ENCODE results near the gene DHX8. TPM values are rescaled to one million over a fixed set of nuclear protein-coding genes. Genes with fewer than 3 reads are reported as not detected.

DHX8 gene
- polyA plus RNA-seq, 1 of the 3 experiments (the other 2 are of a cell fraction), result 31.3 TPM

GRCh38 chr17:43464046-43464445, 19.7 kb upstream of the DHX8 start:
- no peak overlapping the region for H3K9ac ChIP-seq
- DNase-seq, result no peak
- H3K9me2 ChIP-seq, result no peaks in the 10 kb centered on the region
- no peak overlapping the region for H3K4me3 ChIP-seq (ENCODE audit: low read depth in 2 of 2, low read length in 1 of 2)
- H3K4me2 ChIP-seq, result no peak overlapping the region
- H3K27ac ChIP-seq (ENCODE audit: low read depth in 2 of 2, low read length in 1 of 2), result no peak overlapping the region
- H2AFZ ChIP-seq (ENCODE audit: low read depth), result no peak overlapping the region
- no peak for TF ChIP-seq IRF3 (IDR thresholded peaks at IDR 0.05; ENCODE audit: low read depth, low read length)
- TF ChIP-seq TAF1 (IDR thresholded peaks at IDR 0.05; ENCODE audit: borderline replicate concordance, low read depth, low read length), result no peak
- no peak for TF ChIP-seq TCF12 (IDR thresholded peaks at IDR 0.05)
- TF ChIP-seq REST (IDR thresholded peaks at IDR 0.05; ENCODE audit: low read depth, low read length), result no peak
- TF ChIP-seq FOSL2 (IDR thresholded peaks at IDR 0.05; ENCODE audit: borderline replicate concordance, low read depth), result no peak
- TF ChIP-seq SIN3A (IDR thresholded peaks at IDR 0.05; ENCODE audit: borderline replicate concordance, low read depth, low read length), result no peak
- TF ChIP-seq, protein P1, sequence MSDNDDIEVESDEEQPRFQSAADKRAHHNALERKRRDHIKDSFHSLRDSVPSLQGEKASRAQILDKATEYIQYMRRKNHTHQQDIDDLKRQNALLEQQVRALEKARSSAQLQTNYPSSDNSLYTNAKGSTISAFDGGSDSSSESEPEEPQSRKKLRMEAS (IDR thresholded peaks at IDR 0.05; ENCODE audit: low read depth), result no peak
- no peak for TF ChIP-seq EP300 (IDR thresholded peaks at IDR 0.05; ENCODE audit: borderline replicate concordance in 1 of 2, low read depth in 1 of 2, low read length in 1 of 2)
- TF ChIP-seq, protein P2, sequence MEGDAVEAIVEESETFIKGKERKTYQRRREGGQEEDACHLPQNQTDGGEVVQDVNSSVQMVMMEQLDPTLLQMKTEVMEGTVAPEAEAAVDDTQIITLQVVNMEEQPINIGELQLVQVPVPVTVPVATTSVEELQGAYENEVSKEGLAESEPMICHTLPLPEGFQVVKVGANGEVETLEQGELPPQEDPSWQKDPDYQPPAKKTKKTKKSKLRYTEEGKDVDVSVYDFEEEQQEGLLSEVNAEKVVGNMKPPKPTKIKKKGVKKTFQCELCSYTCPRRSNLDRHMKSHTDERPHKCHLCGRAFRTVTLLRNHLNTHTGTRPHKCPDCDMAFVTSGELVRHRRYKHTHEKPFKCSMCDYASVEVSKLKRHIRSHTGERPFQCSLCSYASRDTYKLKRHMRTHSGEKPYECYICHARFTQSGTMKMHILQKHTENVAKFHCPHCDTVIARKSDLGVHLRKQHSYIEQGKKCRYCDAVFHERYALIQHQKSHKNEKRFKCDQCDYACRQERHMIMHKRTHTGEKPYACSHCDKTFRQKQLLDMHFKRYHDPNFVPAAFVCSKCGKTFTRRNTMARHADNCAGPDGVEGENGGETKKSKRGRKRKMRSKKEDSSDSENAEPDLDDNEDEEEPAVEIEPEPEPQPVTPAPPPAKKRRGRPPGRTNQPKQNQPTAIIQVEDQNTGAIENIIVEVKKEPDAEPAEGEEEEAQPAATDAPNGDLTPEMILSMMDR (IDR thresholded peaks at IDR 0.05), result no peak
- no peak for TF ChIP-seq NFIC (IDR thresholded peaks at IDR 0.05; ENCODE audit: borderline replicate concordance)
- TF ChIP-seq NRF1 (IDR thresholded peaks at IDR 0.05; ENCODE audit: low read depth, low read length), result no peak
- TF ChIP-seq MEF2A (IDR thresholded peaks at IDR 0.05; ENCODE audit: borderline replicate concordance, low read depth), result no peak
- TF ChIP-seq GABPA (IDR thresholded peaks at IDR 0.05; ENCODE audit: low read depth), result no peak
- TF ChIP-seq RCOR1 (IDR thresholded peaks at IDR 0.05; ENCODE audit: low read length), result no peak
- TF ChIP-seq USF2 (IDR thresholded peaks at IDR 0.05; ENCODE audit: borderline replicate concordance, low read depth, low read length), result no peak
- no peak for TF ChIP-seq ELF1 (IDR thresholded peaks at IDR 0.05)
- TF ChIP-seq RFX5 (IDR thresholded peaks at IDR 0.05; ENCODE audit: low read length), result no peak
- TF ChIP-seq YY1 (IDR thresholded peaks at IDR 0.05; ENCODE audit: low read depth), result no peak
- TF ChIP-seq GATA2 (CRISPR knock-in tag; IDR thresholded peaks at IDR 0.05), result no peak
- peaks cover 18% of the 10 kb centered on the region for H3F3A ChIP-seq (replicated peaks; ENCODE audit: insufficient read depth)
- ChIA-PET POLR2A (no interaction called here), CTCF (interaction anchor here (1.0 to 2.5 kb wide), 2 partner anchors 19 to 70 kb away, joined by 6 to 13 read pairs; partner anchors contain the start of gene DHX8)
- H3K27me3 ChIP-seq (ENCODE audit: insufficient read depth), result no peaks in the 10 kb centered on the region
- no peaks in the 10 kb centered on the region for H3K79me2 ChIP-seq (ENCODE audit: insufficient read depth)
- H3K36me3 ChIP-seq (replicated peaks in 1 of 2; ENCODE audit: control insufficient read depth in 1 of 2, insufficient read depth in 2 of 2, low read length in 1 of 2), result no peaks in the 10 kb centered on the region
- H3K9me3 ChIP-seq, result no peaks in the 10 kb centered on the region
- no peaks in the 10 kb centered on the region for H4K20me1 ChIP-seq (ENCODE audit: insufficient read depth)
- peaks cover 4% of the 10 kb centered on the region in 2 experiments; a peak in 2 of 4 replicates for H3K4me1 ChIP-seq (ENCODE audit: control insufficient read depth in 1 of 2, insufficient read depth in 2 of 2, low read depth in 1 of 2, low read length in 1 of 2)
- WGBS (ENCODE audit: low lambda C conversion rate), result 65% methylated on average over 1 of the region's 1 CpG

Data from SK-N-SH (cell line).